ENCODE data around the gene OTUB1.

GRCh38 chr11:64000740-64001483 lies 14.7 kb downstream of the OTUB1 start:
- no peak for TF ChIP-seq CTCF (conservative IDR thresholded peaks at IDR 0.05; ENCODE audit: low read depth, low read length)
- TF ChIP-seq POLR2A (IDR thresholded peaks at IDR 0.05; ENCODE audit: low read depth, low read length), result no peak
- TF ChIP-seq NFE2L2 (IDR thresholded peaks at IDR 0.05; ENCODE audit: low read depth, low read length), result no peak
- TF ChIP-seq MAZ (IDR thresholded peaks at IDR 0.05; ENCODE audit: borderline replicate concordance, low read depth, low read length), result no peak
